AG10803 (cell line): ENCODE measurements around the gene NXN.
"Not testable (repeated sequence)": the region's sequence is repeated elsewhere in the genome, so short reads cannot be mapped to it uniquely, and the experiment has no call there.

Source experiments
- DNase-seq: peaks from one replicate; pipeline ENCODE4 v3.0.0; 2010; ENCODE audit warnings: low read depth
- H3K4me3 ChIP-seq: 2 replicates; pipeline ENCODE4 v1.5.1; 2011; ENCODE audit warnings: mild to moderate bottlenecking, low read length, control low read depth
- TF ChIP-seq, protein P1 (sequence below): conservative IDR thresholded peaks from 2 replicates; pipeline ENCODE4 v1.5.1; 2011; ENCODE audit warnings: mild to moderate bottlenecking, low read length, control low read depth, inconsistent platforms

The NXN gene

DNA sequence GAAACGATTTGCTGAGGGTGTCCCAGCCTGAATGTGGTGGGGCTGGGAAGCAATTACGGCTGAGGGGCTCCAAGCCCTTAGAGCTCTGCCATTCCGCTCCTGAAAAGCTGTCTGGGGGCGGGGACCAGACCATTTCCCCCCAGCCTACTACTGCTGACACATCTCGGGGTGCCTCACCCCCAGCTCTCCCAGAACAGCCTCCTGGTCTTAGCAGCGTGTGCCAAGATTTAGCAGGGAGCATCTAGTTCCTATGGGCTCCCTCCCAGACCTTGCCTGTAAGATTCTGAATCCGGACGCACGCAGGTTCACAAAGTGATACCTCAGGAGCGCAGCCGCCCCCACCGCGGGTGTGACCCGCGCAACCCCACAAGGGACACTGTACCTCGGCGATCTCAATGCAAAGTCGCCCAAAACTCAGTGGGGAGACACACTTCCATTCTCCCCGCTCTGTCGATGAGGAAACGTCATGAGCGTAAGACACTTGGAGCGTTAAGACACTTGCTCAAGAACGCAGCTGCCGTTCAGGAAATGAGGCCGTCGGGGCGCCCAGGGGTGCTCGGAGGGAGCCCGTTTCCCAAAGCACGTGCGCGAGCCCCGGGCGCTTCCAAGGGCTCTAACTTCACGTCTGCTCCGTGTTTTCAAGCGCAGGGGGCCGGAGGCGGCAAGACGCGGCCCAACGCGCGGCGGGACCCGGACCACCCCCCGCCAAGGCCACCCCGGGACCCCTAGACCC lies 228.1 kb downstream of the NXN start:
- TF ChIP-seq, protein P1, sequence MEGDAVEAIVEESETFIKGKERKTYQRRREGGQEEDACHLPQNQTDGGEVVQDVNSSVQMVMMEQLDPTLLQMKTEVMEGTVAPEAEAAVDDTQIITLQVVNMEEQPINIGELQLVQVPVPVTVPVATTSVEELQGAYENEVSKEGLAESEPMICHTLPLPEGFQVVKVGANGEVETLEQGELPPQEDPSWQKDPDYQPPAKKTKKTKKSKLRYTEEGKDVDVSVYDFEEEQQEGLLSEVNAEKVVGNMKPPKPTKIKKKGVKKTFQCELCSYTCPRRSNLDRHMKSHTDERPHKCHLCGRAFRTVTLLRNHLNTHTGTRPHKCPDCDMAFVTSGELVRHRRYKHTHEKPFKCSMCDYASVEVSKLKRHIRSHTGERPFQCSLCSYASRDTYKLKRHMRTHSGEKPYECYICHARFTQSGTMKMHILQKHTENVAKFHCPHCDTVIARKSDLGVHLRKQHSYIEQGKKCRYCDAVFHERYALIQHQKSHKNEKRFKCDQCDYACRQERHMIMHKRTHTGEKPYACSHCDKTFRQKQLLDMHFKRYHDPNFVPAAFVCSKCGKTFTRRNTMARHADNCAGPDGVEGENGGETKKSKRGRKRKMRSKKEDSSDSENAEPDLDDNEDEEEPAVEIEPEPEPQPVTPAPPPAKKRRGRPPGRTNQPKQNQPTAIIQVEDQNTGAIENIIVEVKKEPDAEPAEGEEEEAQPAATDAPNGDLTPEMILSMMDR = no peak
- peak overlapping the region; percentile 75 for H3K4me3 ChIP-seq
- DNase-seq = peak; percentile 49

DNA sequence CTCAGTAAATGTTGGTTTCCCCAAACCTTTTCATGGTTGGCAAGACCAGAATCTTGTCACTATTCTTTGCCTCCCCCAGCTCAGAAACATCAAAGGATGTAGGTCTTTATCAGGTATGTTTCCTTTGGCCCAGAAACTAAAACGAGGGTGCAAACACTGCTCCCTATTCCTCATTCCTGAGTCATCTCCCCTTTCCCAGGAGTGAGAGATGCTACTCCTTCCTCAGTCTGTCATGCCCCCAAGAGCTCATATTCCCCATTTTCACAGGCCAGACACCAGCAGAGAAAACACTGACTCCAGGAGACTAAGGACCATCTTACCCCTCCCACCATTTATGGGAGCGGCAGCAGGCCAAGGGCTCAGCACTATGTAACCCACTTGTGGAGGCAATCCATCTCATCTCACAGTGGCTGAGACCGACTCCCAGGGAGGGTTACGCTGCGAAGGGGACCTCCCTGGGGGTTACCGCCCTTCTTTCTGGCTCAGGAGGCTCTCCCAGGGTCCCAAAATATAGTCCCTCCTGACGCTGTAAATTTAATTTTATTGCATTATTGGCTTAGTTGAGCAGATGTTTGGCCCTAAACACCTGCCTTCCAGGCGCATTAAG lies 229.0 kb downstream of the NXN start:
- no peak for DNase-seq
- H3K4me3 ChIP-seq = peak overlapping the region; percentile 75
- TF ChIP-seq, protein P1 = no peak

DNA sequence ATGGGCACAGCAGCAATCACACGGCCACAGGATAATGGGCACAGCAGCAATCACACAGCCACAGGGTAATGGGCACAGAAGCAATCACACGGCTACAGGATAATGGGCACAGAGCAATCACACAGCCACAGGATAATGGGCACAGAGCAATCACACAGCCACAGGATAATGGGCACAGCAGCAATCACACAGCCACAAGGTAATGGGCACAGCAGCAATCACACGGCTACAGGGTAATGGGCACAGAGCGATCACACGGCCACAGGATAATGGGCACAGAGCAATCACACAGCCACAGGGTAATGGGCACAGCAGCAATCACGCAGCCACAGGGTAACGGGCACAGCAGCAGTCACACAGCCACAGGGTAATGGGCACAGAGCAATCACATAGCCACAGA lies 230.2 kb downstream of the NXN start:
- H3K4me3 ChIP-seq, DNase-seq: not testable (repeated sequence)
